GM23248 (cell line): ENCODE data around the gene MSH3. TPM values are rescaled to one million over a fixed set of nuclear protein-coding genes. Genes with fewer than 3 reads are reported as not detected.

ENCODE experiments used
- DNase-seq: peaks from one replicate; pipeline ENCODE4 v3.0.0-alpha.2; 2015
- H2AFZ ChIP-seq: fragments of 200-600 bp; sonication (generic); 2 replicates; pipeline ENCODE4 v1.6.1; 2016; ENCODE audit warnings: antibody characterized with exemption
- H3F3A ChIP-seq: fragments of 200-600 bp; sonication (generic); 2 replicates; pipeline ENCODE4 v1.6.1; 2016; ENCODE audit warnings: mild to moderate bottlenecking, antibody characterized with exemption, mixed run types; ENCODE audit not compliant: insufficient read depth
- H3K27ac ChIP-seq: fragments of 200-600 bp; sonication (generic); 2 replicates; pipeline ENCODE4 v1.5.1; 2016; ENCODE audit warnings: mild to moderate bottlenecking
- H3K27me3 ChIP-seq: fragments of 200-600 bp; sonication (generic); replicated peaks from 2 replicates; pipeline ENCODE4 v1.6.1; 2016; ENCODE audit warnings: mild to moderate bottlenecking; ENCODE audit not compliant: insufficient read depth
- H3K36me3 ChIP-seq: fragments of 200-600 bp; sonication (generic); 2 replicates; pipeline ENCODE4 v1.6.1; 2016; ENCODE audit warnings: low read depth, mild to moderate bottlenecking
- H3K4me1 ChIP-seq: fragments of 200-600 bp; sonication (generic); 2 replicates; pipeline ENCODE4 v1.6.1; 2016; ENCODE audit warnings: mild to moderate bottlenecking; ENCODE audit not compliant: insufficient read depth
- H3K4me2 ChIP-seq: fragments of 200-600 bp; sonication (generic); one replicate; pipeline ENCODE4 v1.6.1; 2016; ENCODE audit warnings: mild to moderate bottlenecking; ENCODE audit not compliant: unreplicated experiment
- H3K4me3 ChIP-seq: fragments of 200-600 bp; sonication (generic); 2 replicates; pipeline ENCODE4 v1.5.1; 2016; ENCODE audit warnings: mild to moderate bottlenecking
- H3K79me2 ChIP-seq: fragments of 200-600 bp; sonication (generic); 2 replicates; pipeline ENCODE4 v1.6.1; 2016; ENCODE audit warnings: mild to moderate bottlenecking; ENCODE audit not compliant: insufficient read depth
- H3K9ac ChIP-seq: fragments of 200-600 bp; sonication (generic); 2 replicates; pipeline ENCODE4 v1.6.1; 2016; ENCODE audit warnings: mild to moderate bottlenecking
- H3K9me2 ChIP-seq: fragments of 200-600 bp; sonication (generic); 2 replicates; pipeline ENCODE4 v1.6.1; 2016; ENCODE audit warnings: mixed run types, mild to moderate bottlenecking, moderate library complexity; ENCODE audit not compliant: insufficient read depth
- H3K9me3 ChIP-seq: fragments of 200-600 bp; sonication (generic); one replicate; pipeline ENCODE4 v1.6.1; 2017; ENCODE audit warnings: low read depth
- H4K20me1 ChIP-seq: fragments of 200-600 bp; sonication (generic); 2 replicates; pipeline ENCODE4 v1.6.0; 2016; ENCODE audit not compliant: insufficient read depth
- EZH2 ChIP-seq: fragments of 200-600 bp; sonication (generic); IDR thresholded peaks from 2 replicates; pipeline ENCODE4 v1.6.1; 2018; ENCODE audit warnings: antibody characterized with exemption, mild to moderate bottlenecking; ENCODE audit not compliant: insufficient read depth, poor library complexity, severe bottlenecking
- EZH2phosphoT487 ChIP-seq: fragments of 200-600 bp; sonication (generic); IDR thresholded peaks from 2 replicates; pipeline ENCODE4 v1.6.1; 2018; ENCODE audit warnings: antibody characterized with exemption, moderate library complexity, mild to moderate bottlenecking, low read depth; ENCODE audit not compliant: insufficient read depth
- WGBS, 2 experiments: methylation state at CpG; one replicate each; pipeline ENCODE4 v1.1.6; 2015 to 2017; ENCODE audit warnings: low lambda C conversion rate in 2 of 2, low coverage in 1 of 2; ENCODE audit errors: missing lambda C conversion rate in 2 of 2; 5-methylcytosine and 5-hydroxymethylcytosine counted together
- in situ Hi-C: fragments of 300-500 bp; cut with MboI; formaldehyde crosslinking; loops from 2 replicates; pipeline ENCODE4 v1.15.0; 2020
- polyA plus RNA-seq: library from polyadenylated mRNA; unstranded; fragments of >200 nt; fragmentation: Nextera tagmentation; extraction: Ambion mirVana; gene quantifications from 2 replicates; pipeline ENCODE4 v1.2.1, GENCODE V29; 2016
- small RNA-seq: library from RNA; depleted of rRNA; stranded (forward); fragments of <200 nt; gene quantifications from one replicate; pipeline ENCODE3, GENCODE V24; 2014; ENCODE audit warnings: low read depth, low replicate concordance
- total RNA-seq: library from RNA; depleted of rRNA; stranded (reverse); fragments of >200 nt; shearing (Covaris generic); gene quantifications from 2 replicates; pipeline ENCODE4 v1.2.3, GENCODE V29; 2014; rRNA removed

The MSH3 gene
- total and polyA plus RNA-seq, 2 experiments from 2014 or later: 11.7 to 14.0 TPM

DNA sequence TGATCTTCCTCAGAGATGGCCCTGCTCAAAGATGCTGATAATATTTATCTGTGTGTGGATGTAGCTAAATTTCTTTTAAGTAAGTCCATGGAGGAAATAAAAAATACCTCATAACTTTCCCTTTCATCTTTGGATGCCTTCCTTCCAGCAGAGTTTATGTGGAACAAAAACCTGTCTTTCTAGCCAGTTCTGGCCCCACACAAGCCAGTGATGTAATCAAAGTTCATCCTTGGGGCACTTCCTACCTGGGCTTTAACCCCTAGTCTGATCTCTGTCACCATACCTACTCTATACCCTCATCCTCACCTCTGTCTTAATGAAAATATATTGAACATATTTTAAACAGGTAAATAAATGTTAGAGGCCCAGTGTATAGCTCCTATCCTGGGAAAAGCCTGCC lies 265.9 kb downstream of the MSH3 start:
- Histone ChIP-seq H3F3A (no peaks in the 10 kb centered on the region), H3K36me3 (no peaks in the 10 kb centered on the region), H3K4me3 (no peak overlapping the region), H3K4me2 (no peak overlapping the region), H3K4me1 (no peaks in the 10 kb centered on the region), H4K20me1 (no peaks in the 10 kb centered on the region), H3K79me2 (no peaks in the 10 kb centered on the region), H3K9me3 (no peaks in the 10 kb centered on the region), H3K9ac (no peak overlapping the region), H3K27ac (no peak overlapping the region), H2AFZ (no peak overlapping the region), H3K9me2 (no peaks in the 10 kb centered on the region), H3K27me3 (no peaks in the 10 kb centered on the region)
- in situ Hi-C loops: no loop called here
- TF ChIP-seq EZH2phosphoT487: no peak
- no peak for TF ChIP-seq EZH2
- no peak for DNase-seq

DNA sequence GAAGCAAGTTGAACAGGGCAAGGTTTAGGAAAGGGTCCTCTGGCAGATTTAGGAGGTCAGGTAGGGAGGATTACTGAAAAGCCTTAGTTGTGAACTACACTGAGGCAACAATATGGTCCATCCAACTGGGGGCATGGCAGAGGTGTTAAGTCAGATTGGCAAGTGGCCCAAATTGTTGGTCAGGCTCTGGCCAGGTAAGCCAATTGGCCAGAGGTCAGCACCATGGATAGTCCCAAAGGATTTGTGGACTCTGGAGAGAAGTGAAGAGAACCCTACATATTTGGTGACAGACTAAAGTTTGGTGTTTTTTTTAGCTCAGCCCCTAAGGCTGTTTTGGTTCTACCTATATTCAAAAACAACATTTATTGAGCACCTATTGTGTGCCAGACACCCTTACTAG lies 266.6 kb downstream of the MSH3 start:
- no peak for DNase-seq

DNA sequence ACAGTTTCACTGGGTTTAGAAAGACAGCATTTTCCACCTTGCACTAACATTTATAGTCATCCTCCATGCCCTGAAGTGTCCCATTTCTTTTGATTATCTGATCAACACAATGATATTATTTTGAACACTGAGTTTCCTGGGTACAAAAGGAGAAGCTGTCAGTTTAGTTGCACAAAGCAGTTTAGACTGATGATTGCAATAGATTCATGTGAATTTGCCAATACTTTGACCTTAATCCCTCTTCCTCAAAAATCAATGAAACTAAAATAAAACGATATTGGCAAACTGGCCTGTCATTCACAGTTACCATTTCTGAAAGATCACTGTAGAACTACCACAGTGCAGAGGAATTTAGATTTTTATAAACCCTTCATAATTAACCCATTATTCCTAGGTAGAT lies 271.5 kb downstream of the MSH3 start:
- no peaks in the 10 kb centered on the region for H4K20me1 ChIP-seq
- no peaks in the 10 kb centered on the region for H3K79me2 ChIP-seq
- no peaks in the 10 kb centered on the region for H3K9me2 ChIP-seq

More for the DNA sequence above, 266.6 kb downstream of the MSH3 start:
- H3K36me3 ChIP-seq: no peaks in the 10 kb centered on the region
- no peaks in the 10 kb centered on the region for H4K20me1 ChIP-seq
- H3F3A ChIP-seq: no peaks in the 10 kb centered on the region
- no peak overlapping the region for H3K4me2 ChIP-seq
- TF ChIP-seq EZH2 (no peak), EZH2phosphoT487 (no peak)
- no peaks in the 10 kb centered on the region for H3K27me3 ChIP-seq
- in situ Hi-C loops: no loop called here
- H2AFZ ChIP-seq: no peak overlapping the region
- no peaks in the 10 kb centered on the region for H3K9me3 ChIP-seq
- H3K27ac ChIP-seq: no peak overlapping the region
- H3K4me1 ChIP-seq: no peaks in the 10 kb centered on the region
- no peak overlapping the region for H3K4me3 ChIP-seq
- H3K9ac ChIP-seq: no peak overlapping the region
- no peaks in the 10 kb centered on the region for H3K79me2 ChIP-seq
- no peaks in the 10 kb centered on the region for H3K9me2 ChIP-seq

More for the DNA sequence above, 271.5 kb downstream of the MSH3 start:
- in situ Hi-C loops: no loop called here
- H3K36me3 ChIP-seq: no peaks in the 10 kb centered on the region
- H3K27ac ChIP-seq: no peak overlapping the region
- H3K4me1 ChIP-seq: no peaks in the 10 kb centered on the region
- H3K4me3 ChIP-seq: no peak overlapping the region
- TF ChIP-seq EZH2phosphoT487: no peak
- no peak for TF ChIP-seq EZH2
- DNase-seq: no peak
- H3K9me3 ChIP-seq: no peaks in the 10 kb centered on the region
- H3K4me2 ChIP-seq: no peak overlapping the region
- H2AFZ ChIP-seq: no peak overlapping the region
- no peaks in the 10 kb centered on the region for H3F3A ChIP-seq
- H3K27me3 ChIP-seq: no peaks in the 10 kb centered on the region
- WGBS, 2 experiments: 26 to 37% methylated on average over 1 of the region's 1 CpG
- H3K9ac ChIP-seq: no peak overlapping the region

Small RNAs within 50 kb of the gene (small RNA-seq; reads per million reads assigned to genes)
- gene MTRNR2L2: not detected

Other genes starting within 250 kb of the MSH3 start
- 19.0 and 20.5 TPM in 2 replicates for gene ZFYVE16, start 246.6 kb upstream of the MSH3 start, total RNA-seq
- gene ZFYVE16, start 246.6 kb upstream of the MSH3 start, polyA plus RNA-seq: 14.9 and 15.8 TPM in 2 replicates
- gene FAM151B, start 166.6 kb upstream of the MSH3 start, total RNA-seq: 3.4 and 7.8 TPM in 2 replicates
- 2.6 and 4.4 TPM in 2 replicates for gene FAM151B, start 166.6 kb upstream of the MSH3 start, polyA plus RNA-seq
- gene ANKRD34B, start 84.4 kb upstream of the MSH3 start, total RNA-seq: not detected in 2 replicates
- not detected in 2 replicates for gene ANKRD34B, start 84.4 kb upstream of the MSH3 start, polyA plus RNA-seq
- 19.0 and 23.8 TPM in 2 replicates for gene DHFR, start 331 bp downstream of the MSH3 start, total RNA-seq
- 10.0 and 11.6 TPM in 2 replicates for gene DHFR, start 331 bp downstream of the MSH3 start, polyA plus RNA-seq